HL-60/S4 treated with phorbol 12-myristate 13-acetate at 8.2 ng/mL for 4 days and 3 days (cell line): ENCODE results near the gene SDK2.

ENCODE experiments used
- in situ Hi-C: fragments of 300-500 bp; cut with MboI; formaldehyde crosslinking; loops from 2 replicates; pipeline ENCODE4 v1.15.0; 2022; ENCODE audit warnings: low sequenced_read_pairs

SDK2 gene

DNA sequence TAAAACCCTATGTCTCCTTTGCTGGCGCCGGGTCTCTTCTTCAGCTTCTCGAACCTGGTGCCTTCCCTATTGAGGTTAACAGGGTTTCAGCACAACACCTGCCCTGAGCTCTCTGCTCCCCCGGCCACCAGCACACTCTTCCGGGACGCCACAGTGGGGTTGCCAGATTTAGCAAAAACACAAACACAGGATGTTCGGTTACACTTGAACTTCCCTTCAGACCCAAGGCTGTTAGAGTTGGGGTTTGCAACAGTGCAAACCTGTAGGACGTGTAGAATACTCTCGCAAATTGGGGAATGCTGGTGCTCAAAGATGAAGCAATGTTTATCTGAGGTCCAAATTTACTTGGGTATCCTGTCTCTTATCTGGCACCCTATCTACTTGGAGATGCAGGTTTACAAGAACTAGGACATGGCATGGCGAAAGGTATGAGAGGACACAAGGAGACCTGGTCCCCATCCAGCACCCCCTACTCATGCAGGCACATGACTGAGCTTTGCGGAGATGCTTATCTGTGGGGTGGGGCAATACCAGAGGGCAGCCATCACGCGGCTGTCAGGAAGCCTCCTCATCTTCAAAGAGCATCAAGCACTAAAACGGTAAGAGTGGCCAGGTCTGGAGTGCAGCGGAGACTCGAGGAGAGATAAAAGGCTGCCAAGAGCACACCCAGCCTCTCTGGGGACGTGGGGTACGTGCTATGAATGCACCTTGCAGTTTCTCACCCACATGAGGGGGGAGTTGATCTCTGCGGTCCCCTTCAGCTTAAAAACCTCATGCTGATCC, 52.8 kb downstream of the SDK2 start:
- in situ Hi-C loops = no loop called here

DNA sequence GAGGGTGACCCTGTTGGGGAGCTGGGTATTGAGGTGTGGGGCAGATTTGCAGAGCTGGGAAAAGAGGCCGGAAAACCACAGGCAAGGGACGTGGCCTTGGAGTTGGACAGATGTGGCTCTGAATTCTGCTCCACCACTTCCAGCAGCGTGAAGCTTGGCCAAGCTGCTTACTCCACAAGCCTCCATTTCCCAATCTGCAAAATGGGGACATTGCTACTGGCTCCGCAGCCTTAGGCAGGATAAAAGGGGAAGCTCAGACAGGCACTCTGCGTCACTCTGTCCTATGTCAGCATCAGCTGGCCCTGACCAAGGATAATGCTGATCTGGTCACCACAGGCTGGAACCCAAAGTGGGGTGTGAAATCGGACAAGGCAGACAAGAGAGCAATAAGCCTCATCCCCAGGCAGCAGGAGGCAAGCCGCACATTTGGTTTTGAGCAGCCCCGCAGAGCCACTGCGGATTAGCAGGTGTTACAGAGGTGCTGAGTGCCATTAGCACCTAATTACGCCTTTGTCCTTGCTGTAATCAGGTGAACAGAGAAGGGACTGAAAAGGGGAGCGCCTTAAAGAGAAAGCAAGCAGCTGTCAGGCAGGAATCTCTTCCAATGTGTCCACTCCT, 54.8 kb downstream of the SDK2 start:
- in situ Hi-C loops = no loop called here

DNA sequence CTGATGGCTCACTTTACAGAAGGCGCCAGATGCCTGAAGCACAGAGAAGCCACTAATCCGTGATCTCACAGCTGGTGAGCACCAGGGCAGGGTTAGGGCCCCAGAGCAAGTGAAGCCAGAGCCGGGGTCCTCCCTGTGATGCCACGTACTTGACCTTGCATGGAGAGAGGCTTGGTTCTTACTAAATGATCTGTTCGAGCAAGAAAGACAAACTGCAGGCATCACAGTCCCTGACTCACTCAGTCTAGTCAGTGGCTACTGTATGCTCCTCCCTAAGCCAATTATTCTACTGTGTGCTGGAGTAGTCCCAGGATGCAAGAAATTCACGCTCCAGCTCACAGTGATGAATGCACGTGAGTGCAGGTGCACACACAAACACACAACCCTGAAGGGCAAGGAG, 55.4 kb downstream of the SDK2 start:
- in situ Hi-C loops = no loop called here

DNA sequence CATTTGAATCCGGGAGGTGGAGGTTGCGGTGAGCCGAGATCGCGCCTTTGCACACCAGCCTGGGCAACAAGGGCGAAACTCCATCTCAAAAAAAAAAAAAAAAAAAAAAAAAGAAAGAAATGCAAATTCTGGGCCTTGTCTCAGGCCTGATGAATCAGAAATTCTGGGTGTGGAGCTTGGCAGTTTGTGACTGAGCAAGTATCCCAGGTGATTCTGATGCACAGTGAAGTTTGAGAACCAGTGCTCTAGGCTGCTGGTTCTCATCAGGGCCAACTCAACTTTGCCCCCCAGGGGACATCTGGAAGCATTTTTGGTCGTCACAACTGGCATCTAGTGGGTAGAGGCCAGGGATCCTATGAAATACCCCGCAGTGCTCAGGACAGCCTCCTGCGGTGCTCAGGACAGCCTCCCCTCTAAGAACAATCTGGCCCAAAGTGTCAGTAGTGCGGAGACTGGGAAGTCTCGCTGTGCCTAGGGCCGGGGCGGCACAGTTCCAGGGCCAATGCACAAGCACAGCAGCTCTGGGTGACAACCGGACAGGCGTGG, 55.9 kb downstream of the SDK2 start:
- in situ Hi-C loops = no loop called here

DNA sequence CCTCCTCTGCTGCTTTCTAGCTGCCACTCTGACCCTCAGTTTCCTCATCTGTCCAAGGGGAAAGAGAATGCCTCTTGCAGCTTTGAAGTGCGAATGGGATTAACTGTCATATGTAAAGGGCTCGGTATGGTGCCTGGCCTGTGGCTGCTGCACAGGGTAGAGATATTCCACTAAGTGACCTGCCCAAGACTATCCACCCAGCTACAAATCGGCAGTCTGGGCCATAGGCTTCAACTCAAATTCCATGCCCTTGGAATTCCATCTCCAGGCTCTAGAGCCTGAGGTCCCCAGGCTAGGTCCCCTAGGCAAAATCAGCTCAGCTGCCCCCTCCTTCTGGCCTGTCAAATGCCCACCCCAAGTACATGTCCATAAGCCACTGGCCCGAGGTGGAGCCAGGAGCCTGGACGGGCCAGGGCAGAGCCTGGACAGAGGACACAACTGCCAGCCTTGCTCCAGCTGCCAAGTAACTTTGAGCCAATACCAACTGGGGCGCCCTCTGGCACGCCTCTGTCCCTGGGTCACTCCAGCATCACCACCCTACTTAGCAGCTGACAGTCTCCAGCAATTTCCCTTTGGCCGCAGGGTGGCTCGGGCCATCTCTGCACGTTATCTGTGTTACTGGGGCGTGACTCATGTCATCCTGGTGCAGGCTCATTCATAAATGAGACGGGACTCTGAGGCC, 57.2 kb downstream of the SDK2 start:
- in situ Hi-C loops = no loop called here

DNA sequence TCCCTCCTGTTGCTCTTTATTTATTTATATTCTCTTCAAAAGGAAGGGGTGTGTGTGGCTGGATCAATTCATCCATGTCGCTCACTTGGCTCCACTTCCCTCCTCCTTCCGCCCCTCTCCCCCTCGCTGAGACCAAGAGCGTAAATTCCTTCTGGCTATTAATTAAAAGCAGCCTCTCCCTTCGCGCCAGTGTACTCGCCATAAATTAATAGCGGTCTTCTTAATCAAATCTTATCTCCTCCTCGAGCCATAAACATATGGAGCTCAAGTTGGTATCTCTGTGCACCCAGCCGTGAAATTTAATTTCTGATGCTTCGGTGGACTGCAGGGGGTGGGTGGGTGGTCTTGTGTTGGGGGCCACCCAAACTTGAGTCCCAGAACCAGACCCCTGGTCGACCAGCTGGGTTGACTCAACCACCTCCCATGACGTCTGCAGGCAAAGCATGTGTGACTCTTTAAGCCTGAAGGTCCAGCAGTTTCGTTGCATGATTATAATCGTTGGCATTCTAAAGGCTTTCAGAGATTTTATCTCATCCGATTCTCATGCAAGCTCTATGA, 57.9 kb downstream of the SDK2 start:
- in situ Hi-C loops = no loop called here

DNA sequence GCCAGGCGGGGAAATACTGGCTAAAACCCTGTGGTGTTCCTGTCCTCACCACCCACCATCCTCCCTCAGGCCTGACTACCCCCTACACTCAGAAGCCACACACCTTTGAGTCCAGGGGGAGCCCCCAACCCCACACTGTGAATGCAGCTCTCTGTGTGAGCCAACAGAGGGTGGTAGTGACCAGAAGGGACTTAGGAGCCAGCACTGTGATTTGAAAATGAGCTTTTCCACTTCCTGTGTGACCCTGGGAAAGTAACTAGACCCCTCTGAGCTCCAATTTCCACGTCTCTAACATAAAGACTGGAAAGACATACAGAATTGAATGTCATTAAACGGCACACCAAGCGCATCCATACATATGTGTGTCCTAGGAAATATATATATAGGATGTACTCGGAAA, 58.7 kb downstream of the SDK2 start:
- in situ Hi-C loops = no loop called here

DNA sequence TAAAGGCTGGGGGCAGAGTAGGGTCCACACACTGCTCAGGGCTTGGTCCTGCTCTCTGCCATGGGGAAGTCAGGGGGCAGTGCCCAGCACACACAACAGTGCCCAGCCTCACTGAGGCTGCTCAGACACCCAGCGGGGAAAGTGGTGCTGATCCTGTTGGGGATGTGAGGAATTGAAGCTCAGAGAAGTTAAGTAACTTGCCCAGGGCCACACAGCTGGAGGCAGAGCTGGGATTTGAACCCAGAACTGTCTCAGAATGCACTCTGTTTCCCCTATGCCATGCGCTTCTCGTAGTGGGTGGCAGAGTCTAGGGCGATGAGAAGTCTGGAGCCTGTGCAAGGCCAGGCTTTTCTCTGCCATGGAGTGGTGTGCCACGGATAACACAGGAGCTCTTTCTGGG, 59.3 kb downstream of the SDK2 start:
- in situ Hi-C loops = no loop called here

DNA sequence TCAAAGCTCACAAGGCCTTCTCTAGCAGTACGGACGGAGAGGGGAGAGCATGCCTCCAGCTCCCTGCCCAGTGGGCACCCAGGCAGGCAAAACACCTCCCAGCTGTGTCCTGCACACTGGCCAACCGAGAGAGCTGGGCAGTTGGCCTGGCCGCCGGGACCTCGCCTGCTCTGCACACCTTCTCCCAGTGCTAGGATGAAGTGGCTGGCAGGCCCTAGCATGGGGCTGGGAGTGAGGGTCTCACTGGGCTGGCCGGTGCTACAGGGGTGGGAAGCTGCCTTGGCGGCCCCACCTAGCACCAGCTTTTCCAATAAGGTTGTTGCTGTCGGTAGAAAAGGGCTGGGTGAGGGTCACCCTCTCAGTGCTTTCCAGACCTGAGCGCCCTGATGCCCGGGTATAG, 60.2 kb downstream of the SDK2 start:
- in situ Hi-C loops = no loop called here

DNA sequence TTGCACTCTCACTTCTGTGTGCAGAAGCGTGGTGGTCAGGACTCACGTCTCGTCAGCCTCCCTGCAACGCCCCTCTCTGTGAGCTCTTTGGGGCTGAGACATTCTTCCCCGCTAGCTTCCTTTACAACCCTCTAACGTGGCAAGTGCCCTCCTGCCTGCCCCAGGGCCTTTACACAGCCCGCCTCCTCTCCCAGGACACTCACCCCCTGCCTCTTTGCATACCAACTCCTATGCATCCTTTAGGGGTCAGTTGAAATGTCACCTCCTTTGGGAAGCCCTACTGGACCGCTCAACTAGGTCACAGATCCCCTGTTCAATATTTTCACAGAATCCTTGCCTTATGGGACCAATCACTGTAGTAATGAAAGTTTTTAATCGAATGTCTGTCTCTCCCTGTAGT, 61.4 kb downstream of the SDK2 start:
- in situ Hi-C loops = no loop called here

DNA sequence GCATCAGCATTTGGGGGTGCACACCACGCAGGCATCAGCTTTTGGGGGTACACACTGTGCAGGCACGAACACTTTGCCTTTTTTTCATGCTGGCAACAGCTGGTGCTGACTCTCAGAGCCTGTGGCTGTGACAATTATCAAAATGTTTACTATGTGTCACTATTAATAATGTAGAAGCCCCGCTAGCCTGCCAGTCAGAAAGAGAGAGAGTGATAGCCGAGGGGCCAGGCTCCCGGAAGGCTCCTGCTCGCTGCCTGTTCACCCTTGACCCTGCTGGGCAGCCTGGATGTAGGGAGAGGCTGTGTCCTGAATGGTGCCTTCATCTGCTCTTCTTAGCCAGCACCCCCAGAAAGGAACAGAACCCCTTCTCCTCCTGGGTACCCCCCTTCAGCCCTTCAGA, 61.9 kb downstream of the SDK2 start:
- in situ Hi-C loops = no loop called here

DNA sequence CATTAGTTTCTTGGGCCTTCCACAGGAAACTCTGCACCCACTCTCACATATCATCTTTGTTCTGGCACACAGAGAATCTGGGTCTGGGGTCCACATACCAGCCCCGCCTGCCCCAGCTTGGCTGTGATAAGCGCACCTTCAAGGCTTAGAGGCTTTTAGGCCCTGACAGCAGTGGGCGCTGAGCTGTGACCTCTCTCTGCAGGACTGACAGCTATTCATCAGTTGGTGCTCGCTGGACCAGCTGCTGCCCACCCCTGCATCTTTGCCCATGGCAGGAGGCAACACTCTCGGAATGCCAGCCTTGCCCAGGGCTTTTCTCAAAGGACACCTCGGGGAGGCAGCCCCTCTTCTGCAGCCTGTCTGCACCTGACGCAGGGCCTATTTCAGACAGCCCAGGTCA, 62.9 kb downstream of the SDK2 start:
- in situ Hi-C loops = no loop called here

DNA sequence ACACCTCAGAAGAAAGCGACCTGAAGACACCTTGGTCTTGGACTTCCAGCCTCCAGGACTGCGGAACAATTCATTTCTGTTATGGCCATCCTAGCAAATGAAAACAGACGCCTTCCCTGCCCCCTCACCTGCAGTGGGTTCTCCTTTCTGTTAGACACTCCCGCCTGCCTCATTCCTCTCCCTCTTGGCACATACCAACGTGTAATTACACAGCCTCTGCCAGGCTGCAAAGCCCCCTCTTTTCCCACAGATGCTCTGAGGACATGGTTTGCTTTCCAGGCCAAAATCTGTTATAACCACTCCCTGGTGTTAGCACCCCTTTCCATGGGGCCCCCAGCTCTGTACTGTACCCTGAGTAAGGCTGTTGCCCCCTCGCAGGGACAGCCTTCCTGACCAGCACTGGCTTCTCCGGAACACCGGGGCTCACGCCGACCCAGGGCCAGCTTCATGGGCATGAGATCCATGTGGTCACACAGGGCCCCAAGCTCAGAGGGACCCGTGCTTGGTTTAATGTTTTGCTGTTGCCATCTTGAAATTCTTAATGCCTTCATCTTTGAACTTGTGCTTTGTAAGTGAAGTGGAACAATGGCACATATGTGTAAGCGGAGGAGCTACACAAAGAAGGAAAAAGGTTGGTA, 64.1 kb downstream of the SDK2 start:
- in situ Hi-C loops = no loop called here

DNA sequence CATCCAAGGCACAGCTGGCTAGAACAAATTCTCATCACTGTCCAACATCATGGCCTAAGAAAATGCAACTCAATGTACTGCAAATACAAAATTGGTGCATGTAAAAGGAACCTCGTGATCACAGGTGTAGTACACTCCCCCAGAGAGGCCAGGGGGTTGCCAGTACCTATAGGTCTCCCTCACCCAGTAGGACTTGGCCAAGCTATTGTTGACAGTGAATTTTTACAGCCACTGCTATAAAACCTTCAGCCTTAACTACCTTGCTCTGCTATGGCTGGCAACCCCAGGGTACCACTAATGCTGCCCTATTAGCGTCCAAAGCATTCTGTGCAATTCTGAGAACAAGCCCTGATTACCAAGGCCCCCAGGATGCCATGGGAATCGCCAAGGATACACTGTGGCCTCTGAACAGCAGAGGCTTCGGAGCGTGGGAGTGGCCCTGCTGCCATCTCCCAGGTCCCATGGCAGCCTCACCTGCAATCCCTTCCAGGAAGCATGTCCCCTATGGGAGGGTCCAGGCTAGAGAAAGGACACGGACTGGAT, 67.6 kb downstream of the SDK2 start:
- in situ Hi-C loops = no loop called here

DNA sequence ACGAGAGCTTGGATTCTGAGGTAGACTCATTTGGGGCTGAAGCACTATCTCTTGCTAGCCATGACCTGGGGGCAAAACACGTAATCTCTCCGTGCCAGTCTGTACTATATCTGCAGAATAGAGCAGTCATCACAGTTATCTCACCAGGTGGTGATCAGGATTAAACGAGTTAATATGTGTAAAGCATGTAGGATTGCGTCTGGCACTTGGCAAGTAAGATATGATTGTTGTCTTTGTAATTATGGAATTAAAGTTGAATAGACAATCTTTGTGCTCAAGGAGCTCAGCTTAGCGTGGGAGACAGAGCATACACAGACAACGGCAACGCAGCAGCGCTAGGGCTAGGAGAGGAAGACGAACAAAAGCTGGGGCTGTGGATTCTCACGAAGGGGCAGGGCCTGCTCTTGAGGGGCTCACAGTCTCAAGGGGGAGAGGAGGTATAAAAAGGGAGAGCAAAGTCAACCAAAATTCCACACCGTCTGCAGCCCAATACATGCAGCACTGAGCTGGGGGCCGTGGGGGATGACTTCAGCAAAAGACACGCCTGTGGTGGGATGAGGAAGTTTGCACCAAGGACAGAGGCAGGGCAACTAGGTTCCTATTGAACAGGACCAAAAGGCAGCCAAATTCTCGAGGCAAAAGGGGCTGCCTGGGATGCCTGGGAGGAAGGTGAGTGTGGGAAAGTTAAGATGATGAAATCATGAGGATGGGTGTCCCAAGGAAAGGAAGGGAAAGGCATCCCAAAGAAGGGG, 68.6 kb downstream of the SDK2 start:
- in situ Hi-C loops = no loop called here

DNA sequence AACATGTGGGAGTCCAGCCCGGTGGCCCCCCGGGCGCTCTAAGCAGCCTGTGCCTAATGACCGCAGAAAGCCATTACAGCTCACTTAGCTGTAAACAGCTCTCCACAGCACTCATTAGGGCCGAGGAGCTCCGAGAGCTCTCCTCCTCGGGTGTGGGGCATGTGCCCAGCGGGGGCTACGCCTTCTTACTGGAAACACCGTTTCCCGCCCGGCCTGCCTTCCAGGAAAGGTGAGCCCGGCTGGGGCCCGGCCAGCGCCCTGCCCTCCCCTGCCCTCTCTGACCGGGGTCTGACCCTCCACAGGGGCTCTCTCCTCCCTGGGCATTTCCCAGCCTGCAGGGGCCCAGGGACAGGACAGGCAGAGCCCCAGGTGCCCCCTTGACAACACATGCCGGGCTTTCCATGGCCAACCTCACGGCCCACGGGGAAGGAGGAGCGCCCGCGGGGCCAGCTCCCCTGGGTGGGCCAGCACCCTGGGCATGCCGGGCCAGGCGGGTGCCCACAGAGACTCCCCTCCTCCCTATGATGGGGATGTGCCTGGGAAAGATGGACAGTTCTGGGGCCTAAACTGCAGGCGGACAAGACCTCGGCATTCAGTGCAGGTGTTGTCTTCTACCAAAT, 72.6 kb downstream of the SDK2 start:
- in situ Hi-C loops = no loop called here

DNA sequence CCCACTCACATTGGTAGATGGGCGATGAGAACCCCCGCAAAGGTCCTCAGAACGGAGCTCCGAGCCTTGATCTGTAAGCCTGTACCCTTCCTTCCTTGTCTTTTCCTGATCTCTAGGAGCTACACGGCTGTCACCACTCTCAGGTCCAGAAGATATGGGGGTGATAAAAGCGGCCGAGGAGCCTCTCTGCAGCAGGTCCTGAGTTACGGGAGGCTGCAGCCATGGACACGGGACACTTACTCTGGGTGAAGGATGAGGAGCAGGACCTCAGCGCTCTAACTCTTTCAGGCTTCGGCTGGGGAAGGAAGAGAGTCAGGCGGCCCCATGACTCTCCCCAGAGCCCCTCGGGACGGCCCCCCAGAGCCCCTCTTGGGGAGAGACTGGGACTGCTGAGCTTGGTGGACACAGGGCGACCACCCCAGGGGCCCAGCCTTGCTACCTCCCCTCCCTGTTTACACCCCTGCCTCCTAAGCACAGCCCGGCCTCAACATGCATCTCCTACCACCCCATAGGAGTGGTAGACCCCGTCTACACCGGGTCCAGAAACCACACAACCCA, 74.4 kb downstream of the SDK2 start:
- in situ Hi-C loops = no loop called here

DNA sequence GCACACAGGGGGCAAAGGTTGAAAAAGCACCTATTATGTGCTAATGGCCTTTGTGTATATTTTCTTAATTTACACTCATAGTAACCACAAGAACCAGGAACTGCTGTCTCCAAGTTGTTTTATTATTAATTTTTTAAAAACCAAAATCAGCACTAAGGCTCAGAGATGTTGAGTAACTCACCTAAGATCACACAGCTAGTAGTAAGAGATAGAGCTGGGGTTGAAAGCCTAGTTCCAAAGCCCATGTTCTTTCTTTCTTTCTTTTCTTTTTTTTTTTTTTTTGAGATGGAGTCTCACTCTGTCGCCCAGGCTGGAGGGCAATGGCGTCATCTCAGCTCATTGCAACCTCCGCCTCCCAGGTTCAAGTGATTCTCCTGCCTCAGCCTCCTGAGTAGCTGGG, 75.3 kb downstream of the SDK2 start:
- in situ Hi-C loops = no loop called here
